Skeletal muscle tissue (tissue), 4 donors: ENCODE results near the gene ITGB5. TPM values are rescaled to one million over a fixed set of nuclear protein-coding genes. Genes with fewer than 3 reads are reported as not detected.

Experiments used
- H3K27ac ChIP-seq: one replicate; pipeline ENCODE4 v1.7.0; 2013; ENCODE audit warnings: mild to moderate bottlenecking, low read depth, low read length, inconsistent platforms
- H3K27me3 ChIP-seq, 3 donors: one replicate each; pipeline ENCODE4 v1.7.0; 2013; ENCODE audit warnings: low read length in 3 of 3; ENCODE audit not compliant: control insufficient read depth in 3 of 3, insufficient read depth in 3 of 3
- H3K36me3 ChIP-seq, 3 donors: one replicate each; pipeline ENCODE4 v1.7.0; 2013; ENCODE audit warnings: low read length in 3 of 3; ENCODE audit not compliant: control insufficient read depth in 3 of 3, insufficient read depth in 3 of 3
- H3K4me1 ChIP-seq, 3 donors: one replicate each; pipeline ENCODE4 v1.7.0; 2013; ENCODE audit warnings: low read length in 3 of 3, mild to moderate bottlenecking in 3 of 3; ENCODE audit not compliant: control insufficient read depth in 3 of 3, insufficient read depth in 3 of 3
- H3K4me3 ChIP-seq, 3 donors: one replicate each; pipeline ENCODE4 v1.7.0; 2013; ENCODE audit warnings: low read length in 3 of 3
- H3K9ac ChIP-seq, 3 donors: one replicate each; pipeline ENCODE4 v1.7.0; 2013; ENCODE audit warnings: low read length in 3 of 3, mild to moderate bottlenecking in 3 of 3, moderate library complexity in 2 of 3, low read depth in 1 of 3
- H3K9me3 ChIP-seq, 3 donors: one replicate each; pipeline ENCODE4 v1.7.0; 2013; ENCODE audit warnings: low read length in 3 of 3; ENCODE audit not compliant: control insufficient read depth in 3 of 3
- total RNA-seq: library from RNA; depleted of rRNA; stranded (reverse); fragments of >200 nt; gene quantifications from one replicate; pipeline ENCODE4 v1.2.3, GENCODE V29; 2014
- donor health status: Osteomylitis.

Gene ITGB5
- total RNA-seq, 1 donor from 2014 or later, result 24.0 TPM

DNA sequence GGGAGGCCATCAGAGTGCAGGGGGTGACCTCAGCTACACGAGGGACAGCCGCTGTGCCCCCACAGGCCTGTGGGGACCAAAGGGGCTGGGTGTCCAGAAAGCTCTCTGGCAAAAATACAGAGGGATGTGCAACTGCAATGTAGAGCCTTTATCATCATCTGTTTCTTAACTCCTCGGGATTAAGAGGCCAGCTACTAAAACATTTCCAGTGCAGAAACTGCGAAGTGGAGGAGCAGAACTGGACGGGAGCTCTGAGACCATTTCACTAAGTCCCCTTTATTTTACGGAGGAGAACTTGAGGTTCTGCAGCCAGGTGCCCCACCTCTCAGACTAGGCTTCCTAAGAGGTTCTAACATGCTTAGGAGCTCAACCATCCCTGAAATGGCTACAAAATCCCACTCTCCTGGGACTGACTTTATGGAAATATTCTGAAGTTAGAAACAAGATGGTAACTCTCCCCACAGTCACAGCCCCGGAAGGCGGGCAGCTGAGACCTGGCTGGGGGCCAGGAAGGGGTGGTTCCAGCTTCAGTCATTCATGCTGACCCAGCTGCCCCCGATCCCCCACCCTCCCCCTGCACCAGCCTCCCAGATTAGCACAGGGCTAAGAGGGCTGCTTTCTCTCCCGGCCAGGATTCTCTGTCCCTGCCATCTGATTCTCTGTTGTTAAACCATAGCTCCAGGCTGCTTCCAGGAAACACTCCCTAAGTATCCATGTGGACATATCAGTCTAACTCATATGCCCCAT lies 116.7 kb downstream of the ITGB5 start:
- Histone ChIP-seq H3K4me1 (peaks cover 42 to 48% (median 45%) of the 10 kb centered on the region in 3 donors), H3K27ac (no peak overlapping the region), H3K9ac (no peak overlapping the region), H3K9me3 (no peaks in the 10 kb centered on the region), H3K4me3 (peak overlapping the region in 1 of 3 donors; percentile 11), H3K27me3 (no peaks in the 10 kb centered on the region), H3K36me3 (peaks cover 16 to 29% (median 26%) of the 10 kb centered on the region in 3 donors)

- no peak overlapping the region for H3K27ac ChIP-seq
- H3K4me3 ChIP-seq, result no peak overlapping the region
- H3K9ac ChIP-seq, result no peak overlapping the region
- peaks cover 22 to 39% (median 36%) of the 10 kb centered on the region in 3 donors for H3K36me3 ChIP-seq
- H3K4me1 ChIP-seq, result peaks cover 34 to 39% (median 34%) of the 10 kb centered on the region in 3 donors
- no peaks in the 10 kb centered on the region for H3K27me3 ChIP-seq
- no peaks in the 10 kb centered on the region for H3K9me3 ChIP-seq
Observed at GRCh38 chr3:124769462-124769861, 117.7 kb downstream of the ITGB5 start.

GRCh38 chr3:124768812-124769211 lies 118.4 kb downstream of the ITGB5 start:
- peaks cover 28 to 45% (median 41%) of the 10 kb centered on the region in 3 donors for H3K36me3 ChIP-seq

DNA sequence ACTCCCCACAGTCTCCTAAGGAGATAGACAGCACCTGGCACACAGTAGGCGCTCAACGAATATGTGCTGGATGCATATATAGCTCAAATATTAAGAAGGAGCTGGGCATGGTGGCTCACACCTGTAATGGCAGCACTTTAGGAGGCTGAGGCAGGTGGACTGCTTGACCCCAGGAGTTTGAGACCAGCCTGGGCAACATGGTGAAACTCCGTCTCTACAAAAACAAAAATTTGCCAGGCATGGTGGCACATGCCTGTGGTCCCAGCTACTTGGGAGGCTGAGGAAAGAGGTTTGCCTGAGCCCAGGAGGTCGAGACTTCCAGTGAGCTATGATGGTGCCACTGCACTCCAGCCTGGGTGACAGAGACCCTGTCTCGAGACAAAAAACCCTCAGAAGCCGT lies 119.5 kb downstream of the ITGB5 start:
- no peak overlapping the region for H3K9ac ChIP-seq
- no peaks in the 10 kb centered on the region for H3K9me3 ChIP-seq
- peaks cover 20 to 25% (median 23%) of the 10 kb centered on the region in 3 donors for H3K4me1 ChIP-seq
- H3K36me3 ChIP-seq, result peaks cover 39 to 51% (median 48%) of the 10 kb centered on the region in 3 donors
- H3K27me3 ChIP-seq, result no peaks in the 10 kb centered on the region
- H3K27ac ChIP-seq, result no peak overlapping the region
- no peak overlapping the region for H3K4me3 ChIP-seq

More at GRCh38 chr3:124768812-124769211, 118.4 kb downstream of the ITGB5 start:
- Histone ChIP-seq H3K9me3 (no peaks in the 10 kb centered on the region), H3K4me1 (peaks cover 28 to 34% (median 28%) of the 10 kb centered on the region in 3 donors), H3K27me3 (no peaks in the 10 kb centered on the region), H3K4me3 (no peak overlapping the region), H3K9ac (no peak overlapping the region), H3K27ac (no peak overlapping the region)

GRCh38 chr3:124767264-124767663 lies 119.9 kb downstream of the ITGB5 start:
- Histone ChIP-seq H3K4me3 (no peak overlapping the region), H3K27me3 (no peaks in the 10 kb centered on the region), H3K4me1 (peaks cover 15 to 20% (median 19%) of the 10 kb centered on the region in 3 donors), H3K9me3 (no peaks in the 10 kb centered on the region), H3K36me3 (peaks cover 39 to 53% (median 48%) of the 10 kb centered on the region in 3 donors), H3K9ac (no peak overlapping the region), H3K27ac (no peak overlapping the region)

DNA sequence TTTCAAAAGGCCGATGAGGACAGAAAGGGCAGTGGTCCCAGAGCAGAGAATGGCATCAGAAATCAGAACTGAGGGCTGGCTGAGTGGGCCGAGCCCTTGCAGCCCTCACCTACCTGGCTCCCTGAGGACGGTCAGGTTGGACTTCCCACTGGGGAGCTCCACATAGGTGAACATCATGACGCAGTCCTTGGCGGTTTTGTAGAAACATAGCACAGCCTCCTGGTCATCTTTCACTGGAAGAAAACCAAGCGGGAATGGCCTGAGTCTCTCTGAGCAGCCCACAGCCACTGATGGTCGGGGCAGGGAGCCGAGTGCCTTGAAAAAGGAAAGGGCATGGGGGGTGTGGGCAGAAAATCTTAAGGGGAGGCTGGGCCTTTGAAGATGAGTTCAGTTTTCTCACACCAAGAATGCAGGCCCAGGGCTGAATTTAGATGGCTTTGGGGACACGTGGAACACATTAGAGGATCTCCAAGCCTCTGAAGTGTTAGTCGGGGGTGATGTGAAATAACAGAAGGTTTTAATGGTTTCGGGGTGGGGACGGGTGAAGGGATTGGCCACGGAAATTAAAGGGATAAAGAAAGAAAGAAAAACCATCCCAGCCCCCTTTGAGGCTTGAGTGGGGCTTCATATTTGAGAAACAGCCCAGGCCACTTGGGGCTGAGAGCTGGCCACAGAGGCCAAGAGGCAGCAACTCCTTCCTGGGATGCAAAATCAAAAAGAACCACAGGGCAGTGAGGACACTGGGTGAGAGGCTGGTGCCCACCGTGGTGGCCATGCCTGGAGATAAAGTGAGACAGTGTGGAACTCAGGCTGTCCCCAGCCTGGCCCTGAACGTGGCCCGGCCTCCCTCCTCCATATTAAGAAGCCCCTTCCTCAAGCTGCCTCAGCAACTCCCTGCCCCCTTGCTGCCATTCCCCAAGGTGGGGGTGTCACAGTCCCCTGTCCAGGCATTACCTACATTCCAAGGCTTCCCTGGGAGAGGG lies 120.8 kb downstream of the ITGB5 start:
- no peaks in the 10 kb centered on the region for H3K27me3 ChIP-seq
- H3K36me3 ChIP-seq, result peaks cover 39 to 53% (median 48%) of the 10 kb centered on the region in 3 donors
- no peak overlapping the region for H3K4me3 ChIP-seq
- H3K9ac ChIP-seq, result no peak overlapping the region
- H3K9me3 ChIP-seq, result no peaks in the 10 kb centered on the region
- no peak overlapping the region for H3K27ac ChIP-seq
- peaks cover 12 to 16% (median 13%) of the 10 kb centered on the region in 3 donors for H3K4me1 ChIP-seq

- Histone ChIP-seq H3K36me3 (peaks cover 39 to 53% (median 48%) of the 10 kb centered on the region in 3 donors), H3K9me3 (no peaks in the 10 kb centered on the region), H3K27ac (no peak overlapping the region), H3K4me1 (peaks cover 8 to 11% (median 11%) of the 10 kb centered on the region in 3 donors), H3K9ac (no peak overlapping the region), H3K27me3 (no peaks in the 10 kb centered on the region), H3K4me3 (no peak overlapping the region)
Observed at GRCh38 chr3:124765197-124765840, 121.8 kb downstream of the ITGB5 start.

DNA sequence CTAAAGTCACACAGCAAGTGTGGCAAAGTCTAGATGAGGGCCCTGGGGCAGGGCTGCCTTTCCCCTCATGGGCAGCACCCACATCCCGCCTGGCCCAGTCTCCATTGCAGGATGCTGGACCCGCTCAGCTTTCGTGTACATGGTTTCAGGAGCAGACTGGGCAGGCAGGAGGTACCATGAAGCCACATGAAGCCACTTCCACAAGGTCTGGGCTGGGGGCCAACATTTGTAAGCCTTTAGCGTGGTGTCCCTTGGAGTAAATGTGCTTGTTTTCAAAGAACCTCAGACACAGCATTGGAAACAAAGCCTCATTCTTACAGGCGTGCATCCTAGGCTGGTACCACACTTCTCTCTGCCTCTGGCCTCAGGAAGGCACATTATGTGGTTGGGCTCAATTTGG lies 122.4 kb downstream of the ITGB5 start:
- H3K4me1 ChIP-seq, result peaks cover 4 to 11% (median 7%) of the 10 kb centered on the region in 3 donors
- no peaks in the 10 kb centered on the region for H3K27me3 ChIP-seq
- H3K9me3 ChIP-seq, result no peaks in the 10 kb centered on the region
- no peak overlapping the region for H3K27ac ChIP-seq
- H3K36me3 ChIP-seq, result peaks cover 39 to 53% (median 46%) of the 10 kb centered on the region in 3 donors
- H3K4me3 ChIP-seq, result no peak overlapping the region
- no peak overlapping the region for H3K9ac ChIP-seq

DNA sequence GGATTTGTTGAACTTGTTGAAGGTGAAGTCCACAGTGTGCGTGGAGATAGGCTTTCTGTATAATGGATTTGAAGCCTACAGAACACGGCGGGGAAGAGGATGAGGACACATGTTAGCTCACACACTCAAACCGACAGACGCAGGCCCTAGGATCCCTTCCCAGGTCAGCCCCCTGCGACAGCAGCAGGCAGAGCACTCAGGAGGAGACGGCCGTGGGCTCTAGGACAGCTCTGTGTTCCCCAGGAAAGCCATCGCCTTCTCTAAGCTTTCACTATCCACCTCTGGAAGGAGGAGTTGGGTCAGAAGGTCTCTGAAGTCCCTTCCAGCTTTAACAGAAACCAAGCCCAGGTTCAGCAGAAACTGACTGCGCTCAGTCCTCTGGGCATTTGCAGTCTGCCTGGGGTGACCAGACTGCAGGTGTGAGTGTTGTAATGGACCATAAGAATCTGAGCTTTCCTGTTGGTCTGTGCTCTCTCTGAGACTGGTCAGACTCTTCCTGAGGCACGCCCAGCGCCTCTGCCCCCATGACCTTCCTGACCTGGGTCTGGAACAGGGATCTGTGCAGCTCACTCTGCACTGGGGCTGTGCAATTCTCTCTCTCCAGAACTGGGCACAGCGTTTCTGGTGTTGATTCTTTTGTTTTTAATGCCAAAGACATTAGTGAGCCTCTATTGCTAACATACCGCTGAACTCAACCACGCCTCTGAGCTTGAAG lies 123.4 kb downstream of the ITGB5 start:
- no peak overlapping the region for H3K9ac ChIP-seq
- peaks cover 36 to 51% (median 45%) of the 10 kb centered on the region in 3 donors for H3K36me3 ChIP-seq
- no peak overlapping the region for H3K4me3 ChIP-seq
- H3K9me3 ChIP-seq, result no peaks in the 10 kb centered on the region
- no peak overlapping the region for H3K27ac ChIP-seq
- H3K27me3 ChIP-seq, result no peaks in the 10 kb centered on the region
- H3K4me1 ChIP-seq, result peaks cover 4 to 11% (median 7%) of the 10 kb centered on the region in 3 donors
